ENCODE results near the gene ENPEP. TPM values are rescaled to one million over a fixed set of nuclear protein-coding genes. Genes with fewer than 3 reads are reported as not detected.
"Not testable (repeated sequence)": the region's sequence is repeated elsewhere in the genome, so short reads cannot be mapped to it uniquely, and the experiment has no call there.

ENPEP gene
- total RNA-seq, 1 experiment from 2014 or later: 1.2 TPM

GRCh38 chr4:110475080-110475479, 875 bp upstream of the ENPEP start:
- H3K9me3 ChIP-seq (replicated peaks); DNase-seq; H3K36me3 ChIP-seq; H3K4me1 ChIP-seq; H3K27ac ChIP-seq; H3K4me3 ChIP-seq; H3K27me3 ChIP-seq: not testable (repeated sequence)

GRCh38 chr4:110477836-110478235, 1.9 kb downstream of the ENPEP start:
- Histone ChIP-seq H3K4me1 (peaks cover 3% of the 10 kb centered on the region; the same call in 1 of the 2 replicates), H3K9me3 (replicated peaks) (no peaks in the 10 kb centered on the region), H3K27me3 (no peaks in the 10 kb centered on the region), H3K4me3 (no peak overlapping the region), H3K27ac (no peak overlapping the region), H3K36me3 (no peaks in the 10 kb centered on the region)
- DNase-seq: no peak

- Histone ChIP-seq H3K4me1 (peaks cover 3% of the 10 kb centered on the region; the same call in 1 of the 2 replicates), H3K27me3 (no peaks in the 10 kb centered on the region), H3K27ac (no peak overlapping the region), H3K9me3 (replicated peaks) (no peaks in the 10 kb centered on the region), H3K36me3 (no peaks in the 10 kb centered on the region), H3K4me3 (no peak overlapping the region)
- peak in 1 of 2 experiments; percentile 2 for DNase-seq
Measured at GRCh38 chr4:110480031-110480549, 4.1 kb downstream of the ENPEP start.

GRCh38 chr4:110480746-110481271, 4.9 kb downstream of the ENPEP start:
- Histone ChIP-seq H3K4me1 (no peaks in the 10 kb centered on the region), H3K27ac (no peak overlapping the region), H3K36me3 (no peaks in the 10 kb centered on the region), H3K27me3 (no peaks in the 10 kb centered on the region), H3K4me3 (no peak overlapping the region), H3K9me3 (replicated peaks) (no peaks in the 10 kb centered on the region)
- peak in 1 of 2 experiments; percentile 2 for DNase-seq

GRCh38 chr4:110483516-110483915, 7.6 kb downstream of the ENPEP start:
- no peak for DNase-seq
- H3K36me3 ChIP-seq: no peaks in the 10 kb centered on the region
- H3K4me3 ChIP-seq: no peak overlapping the region
- H3K27me3 ChIP-seq: no peaks in the 10 kb centered on the region
- peaks cover 6% of the 10 kb centered on the region; the same call in 1 of the 2 replicates for H3K4me1 ChIP-seq
- H3K9me3 ChIP-seq (replicated peaks): no peaks in the 10 kb centered on the region
- no peak overlapping the region for H3K27ac ChIP-seq

- H3K4me1 ChIP-seq: peaks cover 6% of the 10 kb centered on the region; the same call in 1 of the 2 replicates
- DNase-seq: no peak
- H3K9me3 ChIP-seq (replicated peaks): no peaks in the 10 kb centered on the region
- no peaks in the 10 kb centered on the region for H3K27me3 ChIP-seq
- no peaks in the 10 kb centered on the region for H3K36me3 ChIP-seq
- no peak overlapping the region for H3K27ac ChIP-seq
- no peak overlapping the region for H3K4me3 ChIP-seq
Measured at GRCh38 chr4:110484029-110484428, 8.1 kb downstream of the ENPEP start.

- no peaks in the 10 kb centered on the region for H3K36me3 ChIP-seq
- peak in 1 of 2 experiments; percentile 4 for DNase-seq
- H3K9me3 ChIP-seq (replicated peaks): no peaks in the 10 kb centered on the region
- H3K27me3 ChIP-seq: no peaks in the 10 kb centered on the region
- H3K4me1 ChIP-seq: peaks cover 6% of the 10 kb centered on the region; the same call in 1 of the 2 replicates
- H3K4me3 ChIP-seq: no peak overlapping the region
- H3K27ac ChIP-seq: no peak overlapping the region
Measured at GRCh38 chr4:110484767-110485166, 8.8 kb downstream of the ENPEP start.

GRCh38 chr4:110485452-110485851, 9.5 kb downstream of the ENPEP start:
- Histone ChIP-seq H3K9me3 (replicated peaks) (no peaks in the 10 kb centered on the region), H3K27me3 (no peaks in the 10 kb centered on the region), H3K4me1 (peaks cover 6% of the 10 kb centered on the region; the same call in 1 of the 2 replicates), H3K4me3 (no peak overlapping the region), H3K27ac (no peak overlapping the region), H3K36me3 (no peaks in the 10 kb centered on the region)
- no peak for DNase-seq

GRCh38 chr4:110486256-110486655, 10.3 kb downstream of the ENPEP start:
- H3K36me3 ChIP-seq: no peaks in the 10 kb centered on the region
- H3K4me1 ChIP-seq: peaks cover 6% of the 10 kb centered on the region; the same call in 1 of the 2 replicates
- H3K4me3 ChIP-seq: no peak overlapping the region
- H3K27ac ChIP-seq: no peak overlapping the region
- no peaks in the 10 kb centered on the region for H3K27me3 ChIP-seq
- H3K9me3 ChIP-seq (replicated peaks): no peaks in the 10 kb centered on the region
- no peak for DNase-seq

- not testable (repeated sequence) for H3K4me1 ChIP-seq, H3K27ac ChIP-seq
Measured at GRCh38 chr4:110486850-110487249, 10.9 kb downstream of the ENPEP start.

GRCh38 chr4:110487873-110488272, 11.9 kb downstream of the ENPEP start:
- Histone ChIP-seq H3K27me3 (no peaks in the 10 kb centered on the region), H3K9me3 (replicated peaks) (no peaks in the 10 kb centered on the region), H3K36me3 (no peaks in the 10 kb centered on the region), H3K4me1 (peaks cover 6% of the 10 kb centered on the region; the same call in 1 of the 2 replicates), H3K4me3 (no peak overlapping the region), H3K27ac (no peak overlapping the region)
- DNase-seq: peak; percentile 22 to 57

More at GRCh38 chr4:110486850-110487249, 10.9 kb downstream of the ENPEP start:
- DNase-seq; H3K27me3 ChIP-seq; H3K9me3 ChIP-seq (replicated peaks); H3K4me3 ChIP-seq; H3K36me3 ChIP-seq: not testable (repeated sequence)

GRCh38 chr4:110489901-110490508, 14.1 kb downstream of the ENPEP start:
- Histone ChIP-seq H3K9me3 (replicated peaks) (no peaks in the 10 kb centered on the region), H3K27me3 (no peaks in the 10 kb centered on the region), H3K4me1 (peaks cover 6% of the 10 kb centered on the region; the same call in 1 of the 2 replicates), H3K4me3 (no peak overlapping the region), H3K36me3 (no peaks in the 10 kb centered on the region), H3K27ac (no peak overlapping the region)
- no peak for DNase-seq

GRCh38 chr4:110492522-110492921, 16.6 kb downstream of the ENPEP start:
- no peak for DNase-seq
- Histone ChIP-seq H3K9me3 (replicated peaks) (no peaks in the 10 kb centered on the region), H3K4me3 (no peak overlapping the region), H3K27ac (no peak overlapping the region), H3K4me1 (peaks cover 6% of the 10 kb centered on the region; the same call in 1 of the 2 replicates), H3K27me3 (no peaks in the 10 kb centered on the region), H3K36me3 (no peaks in the 10 kb centered on the region)

GRCh38 chr4:110493520-110493919, 17.6 kb downstream of the ENPEP start:
- H3K4me1 ChIP-seq: no peaks in the 10 kb centered on the region
- no peaks in the 10 kb centered on the region for H3K27me3 ChIP-seq
- H3K27ac ChIP-seq: no peak overlapping the region
- H3K36me3 ChIP-seq: no peaks in the 10 kb centered on the region
- DNase-seq: no peak
- no peaks in the 10 kb centered on the region for H3K9me3 ChIP-seq (replicated peaks)
- no peak overlapping the region for H3K4me3 ChIP-seq

- H3K4me1 ChIP-seq: no peaks in the 10 kb centered on the region; the same call in 1 of the 2 replicates
- DNase-seq: no peak
- no peaks in the 10 kb centered on the region for H3K36me3 ChIP-seq
- no peak overlapping the region for H3K4me3 ChIP-seq
- H3K27me3 ChIP-seq: no peaks in the 10 kb centered on the region
- H3K9me3 ChIP-seq (replicated peaks): no peaks in the 10 kb centered on the region
- H3K27ac ChIP-seq: no peak overlapping the region
Measured at GRCh38 chr4:110498420-110498819, 22.5 kb downstream of the ENPEP start.

All from SJCRH30 (cell line).